NCI-H526 treated with DMSO at 0.1 percent for 48 hours (cell line): ENCODE results near the gene PNMA8A.
"Not testable (repeated sequence)": the region's sequence is repeated elsewhere in the genome, so short reads cannot be mapped to it uniquely, and the experiment has no call there.

Source experiments
- DNase-seq: peaks from one replicate; lab custom pipeline; 2025; lab: John Stamatoyannopoulos, UW

PNMA8A gene

GRCh38 chr19:46466536-46467196 is 4.7 kb downstream of the PNMA8A start:
- no peak for DNase-seq

- no peak for DNase-seq
Measured at GRCh38 chr19:46463516-46463915, 7.8 kb downstream of the PNMA8A start.

- DNase-seq = no peak
Measured at GRCh38 chr19:46461537-46461936, 9.8 kb downstream of the PNMA8A start.

GRCh38 chr19:46460981-46461380 is 10.4 kb downstream of the PNMA8A start:
- DNase-seq = no peak

GRCh38 chr19:46460055-46460454 is 11.3 kb downstream of the PNMA8A start:
- DNase-seq = no peak

- DNase-seq = no peak
Measured at GRCh38 chr19:46456930-46457329, 14.4 kb downstream of the PNMA8A start.

- DNase-seq = no peak
Measured at GRCh38 chr19:46454244-46454643, 17.1 kb downstream of the PNMA8A start.

GRCh38 chr19:46453661-46454060 is 17.7 kb downstream of the PNMA8A start:
- no peak for DNase-seq

- no peak for DNase-seq
Measured at GRCh38 chr19:46452186-46452585, 19.2 kb downstream of the PNMA8A start.

- no peak for DNase-seq
Measured at GRCh38 chr19:46451352-46451751, 20.0 kb downstream of the PNMA8A start.

GRCh38 chr19:46450737-46451136 is 20.6 kb downstream of the PNMA8A start:
- DNase-seq = no peak

- DNase-seq = no peak
Measured at GRCh38 chr19:46449228-46449627, 22.1 kb downstream of the PNMA8A start.

- no peak for DNase-seq
Measured at GRCh38 chr19:46448601-46449000, 22.8 kb downstream of the PNMA8A start.

- DNase-seq = no peak
Measured at GRCh38 chr19:46447824-46448223, 23.5 kb downstream of the PNMA8A start.

- no peak for DNase-seq
Measured at GRCh38 chr19:46447006-46447405, 24.4 kb downstream of the PNMA8A start.

GRCh38 chr19:46446021-46446420 is 25.3 kb downstream of the PNMA8A start:
- DNase-seq = no peak

- no peak for DNase-seq
Measured at GRCh38 chr19:46442808-46443450, 28.4 kb downstream of the PNMA8A start.

GRCh38 chr19:46441866-46442265 is 29.5 kb downstream of the PNMA8A start:
- no peak for DNase-seq

- not testable (repeated sequence) for DNase-seq
Measured at GRCh38 chr19:46435689-46436088, 35.7 kb downstream of the PNMA8A start.

- no peak for DNase-seq
Measured at GRCh38 chr19:46435009-46435408, 36.4 kb downstream of the PNMA8A start.

GRCh38 chr19:46433470-46433869 is 37.9 kb downstream of the PNMA8A start:
- DNase-seq = not testable (repeated sequence)

- no peak for DNase-seq
Measured at GRCh38 chr19:46431824-46432223, 39.5 kb downstream of the PNMA8A start.

GRCh38 chr19:46429999-46430398 is 41.4 kb downstream of the PNMA8A start:
- no peak for DNase-seq
